ENCODE measurements around the gene CCDC74A.
"Not testable (repeated sequence)": the region's sequence is repeated elsewhere in the genome, so short reads cannot be mapped to it uniquely, and the experiment has no call there.

The CCDC74A gene

DNA sequence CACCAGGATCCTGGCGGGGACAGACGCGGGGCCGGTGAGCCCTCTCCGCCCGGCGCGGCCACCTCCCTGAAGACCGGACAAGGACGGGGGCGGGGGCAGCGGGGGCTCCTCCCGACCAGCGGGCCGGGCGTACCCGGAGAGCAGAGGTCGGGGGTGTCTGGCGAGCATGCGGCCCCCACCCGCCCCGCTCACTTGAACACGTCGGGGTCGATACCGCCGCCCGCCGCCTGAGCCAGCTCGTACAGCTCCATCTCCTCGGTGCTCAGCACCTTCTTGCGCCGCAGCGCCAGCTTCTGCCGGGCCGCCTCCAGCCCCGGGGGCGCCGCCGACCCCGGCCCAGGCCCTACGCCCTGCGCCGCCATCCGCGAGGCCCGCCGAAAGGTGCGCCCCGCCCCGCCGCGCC lies 35.7 kb upstream of the CCDC74A start, which contains the start of gene MZT2A:
Gene MZT2A (minus strand): TSS at position 383 of the 403 bp plus-strand sequence. CDS start 21 bp downstream, at position 362.
- POLR2A ChIA-PET; DNase-seq (ENCODE audit: low read depth, low spot score): not testable (repeated sequence)
- CTCF ChIA-PET: interaction anchor here (1.0 to 2.9 kb wide), 9 partner anchors 9 to 235 kb away, joined by 3 to 18 read pairs (median 6); no protein-coding TSS in a partner anchor
- peak within 1 kb of the TSS; percentile 88 for H3K4me3 ChIP-seq (ENCODE audit: low read depth, low read length)

DNA sequence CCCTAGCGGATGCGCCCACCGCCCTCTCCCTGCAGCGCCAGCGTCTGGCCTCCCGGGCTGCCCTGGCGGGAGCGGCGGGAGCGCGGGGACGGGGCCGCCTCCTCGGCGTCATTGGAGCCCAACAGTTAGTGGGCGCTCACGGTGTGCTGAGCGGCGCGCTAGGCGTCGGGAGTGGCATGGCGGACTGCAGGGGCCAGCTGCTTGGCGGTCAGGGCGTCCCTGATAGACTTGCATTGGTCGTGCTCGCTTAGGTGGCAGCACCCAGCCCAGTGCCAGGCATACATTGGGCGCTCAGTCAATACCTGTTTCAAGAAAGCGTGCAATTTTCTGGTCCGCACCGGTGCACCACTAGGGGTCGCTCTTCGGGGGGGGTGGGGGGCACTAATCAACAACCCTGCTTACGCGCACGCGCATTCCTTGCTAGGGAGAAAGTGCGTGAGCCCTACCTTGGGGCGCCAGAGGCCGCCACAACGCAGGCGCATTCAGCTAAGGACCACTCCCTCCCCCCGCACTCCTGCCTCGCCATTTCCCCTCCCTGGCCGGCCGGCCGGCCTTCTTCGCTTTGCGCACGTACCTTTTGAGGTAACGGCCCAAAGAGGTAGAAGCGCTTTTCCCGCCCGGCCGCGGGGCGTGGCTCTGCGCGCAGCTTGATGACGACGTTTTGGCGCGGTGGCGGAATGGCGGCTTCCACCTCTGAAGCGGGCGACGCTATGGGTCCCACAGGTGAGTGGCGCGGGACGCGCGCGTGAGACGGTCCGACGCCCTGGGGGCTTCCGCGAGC lies 35.1 kb upstream of the CCDC74A start:
- CTCF ChIA-PET: interaction anchor here (0.9 to 2.9 kb wide), 18 partner anchors 9 to 476 kb away, joined by 3 to 18 read pairs (median 4); no protein-coding TSS in a partner anchor
- DNase-seq (ENCODE audit: low read depth, low spot score): peak; percentile 47
- POLR2A ChIA-PET: interaction anchor here (0.7 to 1.4 kb wide), 2 partner anchors 167 to 190 kb away, joined by 3 to 4 read pairs; no protein-coding TSS in a partner anchor
- TF ChIP-seq, protein P1, sequence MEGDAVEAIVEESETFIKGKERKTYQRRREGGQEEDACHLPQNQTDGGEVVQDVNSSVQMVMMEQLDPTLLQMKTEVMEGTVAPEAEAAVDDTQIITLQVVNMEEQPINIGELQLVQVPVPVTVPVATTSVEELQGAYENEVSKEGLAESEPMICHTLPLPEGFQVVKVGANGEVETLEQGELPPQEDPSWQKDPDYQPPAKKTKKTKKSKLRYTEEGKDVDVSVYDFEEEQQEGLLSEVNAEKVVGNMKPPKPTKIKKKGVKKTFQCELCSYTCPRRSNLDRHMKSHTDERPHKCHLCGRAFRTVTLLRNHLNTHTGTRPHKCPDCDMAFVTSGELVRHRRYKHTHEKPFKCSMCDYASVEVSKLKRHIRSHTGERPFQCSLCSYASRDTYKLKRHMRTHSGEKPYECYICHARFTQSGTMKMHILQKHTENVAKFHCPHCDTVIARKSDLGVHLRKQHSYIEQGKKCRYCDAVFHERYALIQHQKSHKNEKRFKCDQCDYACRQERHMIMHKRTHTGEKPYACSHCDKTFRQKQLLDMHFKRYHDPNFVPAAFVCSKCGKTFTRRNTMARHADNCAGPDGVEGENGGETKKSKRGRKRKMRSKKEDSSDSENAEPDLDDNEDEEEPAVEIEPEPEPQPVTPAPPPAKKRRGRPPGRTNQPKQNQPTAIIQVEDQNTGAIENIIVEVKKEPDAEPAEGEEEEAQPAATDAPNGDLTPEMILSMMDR (IDR thresholded peaks at IDR 0.05; ENCODE audit: insufficient read depth, low read length, missing control alignments): peak; percentile 75
- peak overlapping the region; percentile 88 for H3K4me3 ChIP-seq (ENCODE audit: low read depth, low read length)

DNA sequence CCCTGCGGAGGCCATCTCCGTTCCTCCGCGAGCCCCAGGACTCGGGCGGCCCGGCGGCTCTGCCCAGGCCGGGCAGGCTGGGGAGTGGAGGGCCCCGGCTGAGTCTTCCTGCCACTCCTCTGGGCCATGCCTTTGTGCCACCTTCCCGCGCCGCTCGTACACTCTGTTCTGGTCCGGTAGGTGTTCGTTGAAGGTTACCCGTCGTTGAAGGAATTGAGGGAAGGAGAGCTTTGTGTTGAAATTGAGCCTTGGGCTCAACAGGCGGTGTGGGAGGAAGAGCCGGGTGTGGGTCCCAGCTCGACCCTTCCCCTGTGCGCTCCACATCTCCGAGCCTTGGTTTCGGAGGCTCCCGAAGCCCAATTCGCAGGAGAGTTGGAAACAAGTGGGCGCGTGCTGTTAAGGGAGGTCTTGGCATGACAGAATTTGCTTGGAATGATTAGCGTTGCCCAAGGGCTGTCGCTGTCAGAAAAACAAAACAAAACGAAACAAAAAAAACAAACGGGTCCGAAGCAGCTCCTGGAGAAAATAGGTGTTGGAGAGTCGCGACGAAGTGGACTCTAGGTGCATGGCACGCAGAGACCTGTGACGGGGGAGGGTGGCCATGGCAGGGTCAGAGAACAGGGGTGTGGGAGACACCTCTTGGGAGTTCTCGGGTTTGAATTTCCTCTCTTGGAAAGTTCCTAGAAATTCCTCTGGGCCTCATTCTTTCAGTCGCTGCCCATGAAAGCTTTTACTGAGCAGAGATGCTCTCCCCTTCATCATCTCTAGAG lies 34.3 kb upstream of the CCDC74A start:
- TF ChIP-seq, protein P1 (IDR thresholded peaks at IDR 0.05; ENCODE audit: insufficient read depth, low read length, missing control alignments): no peak
- ChIA-PET POLR2A (interaction anchor here (0.7 to 1.4 kb wide), 2 partner anchors 166 to 189 kb away, joined by 3 to 4 read pairs; no protein-coding TSS in a partner anchor), CTCF (interaction anchor here (0.6 to 2.9 kb wide), 19 partner anchors 9 to 477 kb away, joined by 3 to 18 read pairs (median 4); no protein-coding TSS in a partner anchor)
- peak overlapping the region; percentile 88 for H3K4me3 ChIP-seq (ENCODE audit: low read depth, low read length)
- no peak for DNase-seq (ENCODE audit: low read depth, low spot score)

DNA sequence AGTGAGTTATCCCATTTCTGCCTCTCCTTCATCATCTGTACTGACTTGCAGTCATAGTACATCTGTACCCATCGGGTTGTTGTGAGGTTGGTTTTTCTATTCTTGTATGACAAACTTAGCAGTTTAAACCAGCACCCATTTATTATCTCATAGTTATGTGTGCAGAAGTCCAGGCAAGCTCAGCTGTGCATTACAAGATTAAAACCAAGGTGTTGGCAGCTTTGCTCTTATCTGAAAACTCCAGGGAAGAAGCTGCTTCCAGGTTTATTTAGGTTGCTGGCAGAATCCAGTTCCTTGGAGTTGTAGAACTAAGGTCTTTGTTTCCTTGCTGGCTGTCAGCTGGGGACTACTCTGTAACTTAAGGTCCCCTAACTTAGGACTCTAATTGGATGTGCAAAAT lies 32.2 kb upstream of the CCDC74A start:
- CTCF ChIA-PET: interaction anchor here (1.9 kb wide), 1 partner anchor 8 kb away, joined by 5 read pairs; no protein-coding TSS in a partner anchor
- DNase-seq (ENCODE audit: low read depth, low spot score); POLR2A ChIA-PET; H3K4me3 ChIP-seq (ENCODE audit: low read depth, low read length): not testable (repeated sequence)

DNA sequence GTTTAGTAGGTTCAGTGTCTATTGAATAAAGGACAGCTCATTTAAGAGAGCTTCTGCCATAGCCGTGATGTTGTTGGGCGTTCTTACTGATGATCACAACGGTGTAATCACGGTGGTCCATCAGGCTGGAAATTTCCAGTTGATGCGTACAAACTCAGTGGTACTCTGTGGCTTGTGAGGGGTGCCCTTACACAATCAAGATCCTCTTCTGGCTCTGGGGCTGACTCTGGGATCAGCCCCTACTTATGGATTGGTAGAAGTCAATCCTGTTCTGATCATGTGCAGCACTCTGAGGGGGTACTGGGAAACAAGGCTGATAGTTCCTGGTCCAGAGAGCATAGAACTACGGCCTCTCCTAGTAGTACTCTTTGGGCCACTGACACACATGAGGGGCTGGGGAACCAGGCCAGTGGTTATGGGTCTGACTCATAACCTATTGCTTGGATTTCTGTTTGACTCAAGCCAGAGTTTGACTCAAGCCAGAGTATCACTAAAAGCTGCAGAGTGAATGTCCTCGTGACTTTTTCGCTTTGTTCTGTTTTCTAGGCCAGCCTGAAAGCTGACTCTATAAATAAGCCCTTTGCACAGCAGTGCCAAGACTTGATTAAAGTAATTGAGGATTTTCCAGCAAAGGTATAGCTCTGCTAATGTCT lies 29.2 kb upstream of the CCDC74A start:
- CTCF ChIA-PET; POLR2A ChIA-PET; H3K4me3 ChIP-seq (ENCODE audit: low read depth, low read length); DNase-seq (ENCODE audit: low read depth, low spot score): not testable (repeated sequence)

DNA sequence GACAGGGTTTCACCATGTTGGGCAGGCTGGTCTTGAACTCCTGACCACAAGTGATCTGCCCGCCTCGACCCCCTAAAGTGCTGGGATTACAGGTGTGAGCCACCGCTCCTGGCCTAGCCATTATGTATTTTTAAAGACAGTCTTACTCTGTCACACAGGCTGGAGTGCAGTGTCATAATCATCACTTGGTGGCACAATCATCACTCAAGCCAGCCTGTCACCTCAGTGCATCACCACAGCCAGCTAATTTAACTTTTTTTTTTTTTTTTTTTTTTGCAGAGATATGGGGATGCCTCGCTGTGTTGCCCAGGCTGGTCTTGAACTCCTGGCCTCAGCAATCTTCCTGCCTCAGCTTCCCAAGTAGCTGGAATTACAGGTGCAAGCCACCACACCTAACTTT lies 24.1 kb upstream of the CCDC74A start:
- DNase-seq (ENCODE audit: low read depth, low spot score); POLR2A ChIA-PET; H3K4me3 ChIP-seq (ENCODE audit: low read depth, low read length): not testable (repeated sequence)
- CTCF ChIA-PET: interaction anchor here (1.9 to 3.3 kb wide), 2 partner anchors 9 to 11 kb away, joined by 5 to 18 read pairs; partner anchors contain the start of gene MZT2A

DNA sequence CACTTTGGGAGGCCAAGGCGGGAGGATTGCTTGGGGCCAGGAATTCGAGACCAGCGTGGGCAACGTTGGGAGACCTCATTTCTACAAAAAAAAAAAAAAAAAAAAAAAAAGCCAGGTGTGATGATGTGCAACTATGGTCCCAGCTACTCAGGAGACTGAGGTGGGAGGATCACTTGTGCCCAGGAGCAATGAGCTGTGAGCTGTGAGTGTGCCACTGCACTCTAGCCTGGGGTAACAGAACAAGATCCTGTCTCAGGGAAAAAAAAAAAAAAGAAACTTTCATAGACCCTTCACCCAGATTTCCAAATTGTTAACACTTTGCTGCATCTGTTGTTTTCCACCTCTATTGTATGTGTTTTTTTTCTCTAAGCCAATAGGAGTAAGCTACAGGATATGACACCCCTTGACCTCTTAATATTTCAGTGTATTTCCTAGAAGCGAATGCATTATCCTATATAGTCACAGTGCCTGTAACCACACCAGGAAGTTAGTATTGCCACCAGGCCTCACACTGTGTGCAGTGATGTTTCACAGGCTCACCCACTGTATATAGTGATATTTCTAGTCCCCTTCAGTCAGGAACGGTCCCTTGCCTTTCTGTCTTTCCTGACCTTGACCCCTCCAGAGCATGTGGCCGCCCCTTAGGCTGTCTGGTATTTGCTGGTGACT lies 23.5 kb upstream of the CCDC74A start:
- CTCF ChIA-PET: interaction anchor here (1.9 to 3.3 kb wide), 2 partner anchors 9 to 12 kb away, joined by 5 to 18 read pairs; partner anchors contain the start of gene MZT2A
- DNase-seq (ENCODE audit: low read depth, low spot score); H3K4me3 ChIP-seq (ENCODE audit: low read depth, low read length); POLR2A ChIA-PET: not testable (repeated sequence)

DNA sequence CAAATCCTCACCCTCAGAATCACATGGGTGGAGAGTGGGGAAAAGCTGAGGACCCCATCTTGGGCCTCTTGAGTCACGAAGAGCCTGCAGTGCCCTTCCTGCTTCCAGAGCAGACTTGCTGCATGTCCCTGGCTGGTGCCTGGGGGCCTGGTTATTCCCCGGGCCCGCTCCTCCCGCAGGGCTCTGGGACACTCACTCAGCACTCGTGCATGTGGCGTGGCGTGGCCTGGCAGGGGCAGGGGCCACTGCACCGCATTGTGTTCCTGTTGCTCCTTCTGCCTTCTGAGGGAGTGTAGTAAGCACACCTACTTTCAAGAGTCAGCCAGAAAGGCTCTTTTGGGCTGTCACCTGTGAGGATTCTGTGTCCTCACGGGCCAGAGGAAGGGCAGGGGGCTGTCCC lies 18.1 kb upstream of the CCDC74A start:
- H3K4me3 ChIP-seq (ENCODE audit: low read depth, low read length): no peak overlapping the region
- ChIA-PET CTCF (no interaction called here), POLR2A (no interaction called here)
- TF ChIP-seq, protein P1 (IDR thresholded peaks at IDR 0.05; ENCODE audit: insufficient read depth, low read length, missing control alignments): no peak
- no peak for DNase-seq (ENCODE audit: low read depth, low spot score)

DNA sequence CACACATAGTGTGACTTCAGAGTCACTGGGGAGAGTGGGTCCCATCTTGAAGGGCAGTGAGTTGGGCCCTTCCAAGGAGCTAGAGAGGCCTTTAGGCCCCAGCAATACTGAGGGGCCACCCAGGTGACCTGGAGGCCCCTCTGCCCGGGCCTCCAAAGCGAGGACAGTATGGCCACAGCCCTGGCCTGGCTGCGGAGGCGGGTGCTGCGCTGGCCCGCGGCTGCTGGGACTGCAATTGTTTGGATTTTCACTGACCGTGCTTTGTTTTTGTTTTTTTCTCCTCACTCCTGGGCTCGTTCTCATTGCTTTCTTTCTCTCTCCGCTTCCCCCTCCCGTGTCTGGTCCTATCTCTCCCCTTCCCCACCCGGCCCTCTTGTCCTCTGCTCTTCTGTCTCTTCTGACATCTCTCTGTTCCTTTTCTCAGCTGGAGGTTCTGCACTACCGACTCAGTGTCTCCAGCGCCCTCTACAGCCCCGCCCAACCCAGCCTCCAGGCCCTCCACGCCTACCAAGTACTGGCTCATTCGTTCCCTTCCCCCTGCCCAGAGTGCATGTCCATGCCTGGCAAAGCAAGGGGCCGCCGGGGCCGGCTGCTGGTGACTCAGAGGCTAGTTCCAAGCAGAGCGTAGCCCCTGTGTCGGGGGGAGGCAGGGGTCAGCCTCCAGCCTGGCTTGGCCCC lies 16.3 kb upstream of the CCDC74A start:
- CTCF ChIA-PET; DNase-seq (ENCODE audit: low read depth, low spot score); POLR2A ChIA-PET: not testable (repeated sequence)

DNA sequence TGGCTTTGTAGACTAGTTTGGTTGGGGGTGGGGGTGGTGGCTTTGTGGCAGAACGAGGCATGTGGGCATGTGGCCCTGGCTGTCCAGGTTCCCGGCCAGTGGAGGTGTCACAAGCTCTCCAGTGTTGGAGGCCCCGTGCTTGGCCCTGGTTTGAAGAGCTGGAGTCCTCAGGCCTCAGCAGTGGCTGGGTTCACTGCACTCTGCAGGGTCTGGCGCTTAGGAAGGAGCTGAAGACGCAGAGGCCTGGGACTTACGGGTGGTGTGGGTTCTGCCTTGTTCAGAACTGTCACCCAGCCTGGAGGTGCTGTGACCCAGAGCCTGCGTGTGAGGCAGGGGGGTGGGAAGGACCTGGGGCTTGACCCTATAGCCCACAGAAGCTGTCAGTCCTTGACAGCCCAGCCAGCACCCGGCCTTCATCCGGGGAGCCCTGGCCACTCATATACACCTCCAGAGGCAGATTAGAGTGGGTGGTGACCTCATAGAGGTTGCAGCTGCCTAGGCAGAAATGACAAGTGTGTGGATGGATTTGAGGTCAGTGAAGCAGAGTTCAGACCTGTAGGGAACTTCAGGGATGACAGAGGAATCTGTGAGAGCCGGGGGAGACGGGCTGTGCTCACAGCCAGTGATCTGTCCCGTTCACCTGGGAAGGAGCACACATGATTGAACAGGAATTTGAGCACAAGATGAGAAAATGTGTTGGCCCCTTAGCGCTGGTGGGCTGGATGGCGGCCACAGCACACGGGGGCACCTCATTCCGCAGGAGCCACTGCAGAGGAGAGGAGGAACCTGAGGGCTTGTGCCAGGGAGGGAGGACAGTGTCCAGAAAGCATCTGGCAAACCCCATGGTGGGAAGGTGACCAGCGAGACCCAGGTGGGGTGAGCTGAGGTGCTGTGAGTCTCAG lies 15.5 kb upstream of the CCDC74A start:
- H3K4me3 ChIP-seq (ENCODE audit: low read depth, low read length); DNase-seq (ENCODE audit: low read depth, low spot score); POLR2A ChIA-PET; CTCF ChIA-PET: not testable (repeated sequence)

More for the DNA sequence above, 16.3 kb upstream of the CCDC74A start:
- not testable (repeated sequence) for H3K4me3 ChIP-seq (ENCODE audit: low read depth, low read length)

Data from AG04449 (cell line).